Measurements from ENCODE around the gene MT1F. TPM values are rescaled to one million over a fixed set of nuclear protein-coding genes. Genes with fewer than 3 reads are reported as not detected.

The MT1F gene
- total and polyA plus RNA-seq, 2 donors (not counting 1 experiment from before 2014, with no cell fraction given): 4.3 to 5.3 TPM

DNA sequence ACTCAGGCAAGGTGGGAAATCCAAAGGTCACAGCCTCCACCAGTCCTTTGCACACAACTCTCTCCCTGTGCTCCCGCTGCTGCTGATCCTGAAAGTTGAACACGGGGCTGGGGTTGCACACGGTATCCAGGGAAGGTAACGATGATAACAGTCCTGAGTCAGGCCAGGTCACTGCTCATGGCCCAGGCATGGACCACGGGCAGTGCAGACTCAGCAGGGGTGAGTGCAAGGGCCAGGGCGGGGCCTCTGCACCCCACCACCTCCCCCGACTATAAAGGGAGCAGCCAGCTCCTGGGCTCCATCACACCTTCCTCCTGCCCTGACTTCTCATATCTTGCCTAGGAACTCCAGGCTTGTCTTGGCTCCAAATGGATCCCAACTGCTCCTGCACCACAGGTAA is 6.2 kb upstream of the MT1F start, which contains the start of gene MT1B:
TSS of gene MT1B (plus strand) at position 301 of the 400 bp plus-strand sequence. CDS start at position 369, 68 bp downstream.
- no peaks in the 10 kb centered on the region for H3K9me3 Mint-ChIP-seq (ENCODE audit: insufficient read depth)
- H4K20me1 ChIP-seq (ENCODE audit: control insufficient read depth, insufficient read depth, low read length, poor library complexity, severe bottlenecking): no peaks in the 10 kb centered on the region
- H3K27me3 Mint-ChIP-seq: peaks cover 24% of the 10 kb centered on the region
- H3K27ac ChIP-seq (ENCODE audit: low read length in 2 of 2): no peak within 1 kb of the TSS
- peaks cover 0 to 23% (median 6%) of the 10 kb centered on the region in 4 experiments for H3K27me3 ChIP-seq (replicated peaks in 1 of 4; ENCODE audit: control extremely low read depth in 1 of 4, control insufficient read depth in 3 of 4, insufficient read depth in 4 of 4, low read length in 3 of 4)
- TF ChIP-seq EZH2 (IDR thresholded peaks at IDR 0.05; ENCODE audit: borderline replicate concordance, insufficient read depth, low read depth, low read length, poor library complexity, severe bottlenecking): no peak
- TF ChIP-seq, protein P1, sequence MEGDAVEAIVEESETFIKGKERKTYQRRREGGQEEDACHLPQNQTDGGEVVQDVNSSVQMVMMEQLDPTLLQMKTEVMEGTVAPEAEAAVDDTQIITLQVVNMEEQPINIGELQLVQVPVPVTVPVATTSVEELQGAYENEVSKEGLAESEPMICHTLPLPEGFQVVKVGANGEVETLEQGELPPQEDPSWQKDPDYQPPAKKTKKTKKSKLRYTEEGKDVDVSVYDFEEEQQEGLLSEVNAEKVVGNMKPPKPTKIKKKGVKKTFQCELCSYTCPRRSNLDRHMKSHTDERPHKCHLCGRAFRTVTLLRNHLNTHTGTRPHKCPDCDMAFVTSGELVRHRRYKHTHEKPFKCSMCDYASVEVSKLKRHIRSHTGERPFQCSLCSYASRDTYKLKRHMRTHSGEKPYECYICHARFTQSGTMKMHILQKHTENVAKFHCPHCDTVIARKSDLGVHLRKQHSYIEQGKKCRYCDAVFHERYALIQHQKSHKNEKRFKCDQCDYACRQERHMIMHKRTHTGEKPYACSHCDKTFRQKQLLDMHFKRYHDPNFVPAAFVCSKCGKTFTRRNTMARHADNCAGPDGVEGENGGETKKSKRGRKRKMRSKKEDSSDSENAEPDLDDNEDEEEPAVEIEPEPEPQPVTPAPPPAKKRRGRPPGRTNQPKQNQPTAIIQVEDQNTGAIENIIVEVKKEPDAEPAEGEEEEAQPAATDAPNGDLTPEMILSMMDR (IDR thresholded peaks at IDR 0.05): no peak
- ChIA-PET POLR2A (no interaction called here), CTCF (interaction anchor here (2.8 kb wide), 1 partner anchor 8 kb away, joined by 8 read pairs; no protein-coding TSS in a partner anchor)
- no peak within 1 kb of the TSS for H3K4me2 ChIP-seq (replicated peaks; ENCODE audit: low read depth, low read length, poor library complexity, severe bottlenecking)
- no peak within 1 kb of the TSS for H3K9ac ChIP-seq (ENCODE audit: low read length)
- H3K4me1 Mint-ChIP-seq: peaks cover 13% of the 10 kb centered on the region
- no peak within 1 kb of the TSS for H3K27ac Mint-ChIP-seq
- 85% methylated on average over 7 of the region's 7 CpGs for WGBS (ENCODE audit: insufficient coverage)
- H3K4me1 ChIP-seq (ENCODE audit: control insufficient read depth in 2 of 2, insufficient read depth in 2 of 2, low read length in 2 of 2): peaks cover 4 to 19% of the 10 kb centered on the region in 2 donors
- no peak for ATAC-seq (ENCODE audit: low read depth)
- H3K79me2 ChIP-seq (ENCODE audit: control insufficient read depth, insufficient read depth, low read length): no peaks in the 10 kb centered on the region
- no peak within 1 kb of the TSS for H3K4me3 Mint-ChIP-seq
- H3K4me3 ChIP-seq (ENCODE audit: control extremely low read depth in 1 of 5, extremely low read depth in 1 of 5, insufficient read depth in 1 of 5, low read depth in 2 of 5, low read length in 4 of 5): no peak within 1 kb of the TSS
- intact Hi-C loops (cut with micrococcal nuclease): no loop called here
- H3K9me3 ChIP-seq (ENCODE audit: control extremely low read depth in 1 of 3, control insufficient read depth in 2 of 3, insufficient read depth in 1 of 3, low read length in 2 of 3): no peaks in the 10 kb centered on the region
- H2AFZ ChIP-seq (ENCODE audit: insufficient read depth, low read depth, low read length, poor library complexity, severe bottlenecking): no peak within 1 kb of the TSS
- no peaks in the 10 kb centered on the region for H3K36me3 ChIP-seq (replicated peaks in 1 of 2; ENCODE audit: control extremely low read depth in 1 of 2, control insufficient read depth in 1 of 2, extremely low read depth in 1 of 2, insufficient read depth in 2 of 2, low read length in 1 of 2)
- no peak for DNase-seq

DNA sequence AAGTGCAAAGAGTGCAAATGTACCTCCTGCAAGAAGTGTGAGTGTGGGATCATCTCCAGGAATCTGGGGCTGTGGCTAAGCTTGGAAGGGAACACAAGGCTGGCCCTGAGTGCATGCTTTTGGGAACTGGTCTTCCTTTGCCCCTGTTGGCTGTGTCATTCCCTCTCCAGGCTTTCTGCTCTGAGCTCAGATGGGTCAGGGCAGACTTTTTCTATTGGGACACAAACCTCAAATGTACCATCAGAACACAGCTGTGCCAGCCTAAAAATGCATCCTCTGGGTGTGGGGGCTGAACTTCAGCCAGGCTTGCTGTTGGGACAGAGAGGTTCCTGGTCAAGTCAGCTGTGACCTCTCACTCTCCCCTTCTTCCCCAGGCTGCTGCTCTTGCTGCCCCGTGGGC is 5.2 kb upstream of the MT1F start:
- H2AFZ ChIP-seq (ENCODE audit: insufficient read depth, low read depth, low read length, poor library complexity, severe bottlenecking): no peak overlapping the region
- no peaks in the 10 kb centered on the region for H4K20me1 ChIP-seq (ENCODE audit: control insufficient read depth, insufficient read depth, low read length, poor library complexity, severe bottlenecking)
- no peak overlapping the region for H3K4me2 ChIP-seq (replicated peaks; ENCODE audit: low read depth, low read length, poor library complexity, severe bottlenecking)
- H3K79me2 ChIP-seq (ENCODE audit: control insufficient read depth, insufficient read depth, low read length): no peaks in the 10 kb centered on the region
- H3K36me3 ChIP-seq (replicated peaks in 1 of 2; ENCODE audit: control extremely low read depth in 1 of 2, control insufficient read depth in 1 of 2, extremely low read depth in 1 of 2, insufficient read depth in 2 of 2, low read length in 1 of 2): no peaks in the 10 kb centered on the region
- TF ChIP-seq EZH2 (IDR thresholded peaks at IDR 0.05; ENCODE audit: borderline replicate concordance, insufficient read depth, low read depth, low read length, poor library complexity, severe bottlenecking): no peak
- TF ChIP-seq, protein P1 (IDR thresholded peaks at IDR 0.05): no peak
- intact Hi-C loops (cut with micrococcal nuclease): no loop called here
- H3K9ac ChIP-seq (ENCODE audit: low read length): no peak overlapping the region
- no peak for ATAC-seq (ENCODE audit: low read depth)
- H3K4me1 ChIP-seq (ENCODE audit: control insufficient read depth in 2 of 2, insufficient read depth in 2 of 2, low read length in 2 of 2): peaks cover 4 to 22% of the 10 kb centered on the region in 2 donors
- 71% methylated on average over 1 of the region's 1 CpG for WGBS (ENCODE audit: insufficient coverage)
- Mint-ChIP-seq H3K4me3 (no peak overlapping the region), H3K27me3 (peaks cover 18% of the 10 kb centered on the region), H3K4me1 (peaks cover 17% of the 10 kb centered on the region), H3K27ac (no peak overlapping the region), H3K9me3 (ENCODE audit: insufficient read depth) (no peaks in the 10 kb centered on the region)
- POLR2A ChIA-PET: interaction anchor here (0.5 kb wide), 1 partner anchor 920 kb away, joined by 6 read pairs; no protein-coding TSS in a partner anchor
- no peak overlapping the region for H3K4me3 ChIP-seq (ENCODE audit: control extremely low read depth in 1 of 5, extremely low read depth in 1 of 5, insufficient read depth in 1 of 5, low read depth in 2 of 5, low read length in 4 of 5)
- peaks cover 0 to 16% (median 4%) of the 10 kb centered on the region in 4 experiments for H3K27me3 ChIP-seq (replicated peaks in 1 of 4; ENCODE audit: control extremely low read depth in 1 of 4, control insufficient read depth in 3 of 4, insufficient read depth in 4 of 4, low read length in 3 of 4)
- CTCF ChIA-PET: interaction anchor here (0.7 to 2.8 kb wide), 2 partner anchors 9 to 50 kb away, joined by 3 to 8 read pairs; no protein-coding TSS in a partner anchor
- DNase-seq: no peak
- no peaks in the 10 kb centered on the region for H3K9me3 ChIP-seq (ENCODE audit: control extremely low read depth in 1 of 3, control insufficient read depth in 2 of 3, insufficient read depth in 1 of 3, low read length in 2 of 3)
- no peak overlapping the region for H3K27ac ChIP-seq (ENCODE audit: low read length in 2 of 2)
